SK-N-SH (cell line): Measurements from ENCODE around the gene FAM107A. TPM values are rescaled to one million over a fixed set of nuclear protein-coding genes. Genes with fewer than 3 reads are reported as not detected.

Experiments
- CTCF ChIA-PET: fragments of 300-600, 350-600 bp; formaldehyde crosslinking; extraction: SDS; loops from one replicate; lab custom pipeline; 2021; lab: Yijun Ruan, JAX
- POLR2A ChIA-PET: fragments of 350-600 bp; sonication (Branson Sonifier 250); formaldehyde crosslinking; extraction: SDS; loops from one replicate; lab custom pipeline; 2020; ENCODE audit warnings: antibody characterized with exemption, inconsistent platforms; lab: Yijun Ruan, JAX
- DNase-seq: peaks from one replicate; pipeline ENCODE4 v3.0.0; 2012
- H2AFZ ChIP-seq: fragments of 200-600 bp; sonication (generic); 2 replicates; pipeline ENCODE4 v1.8.1; 2016; ENCODE audit warnings: antibody characterized with exemption, mild to moderate bottlenecking, low read depth
- H3F3A ChIP-seq: fragments of 200-600 bp; sonication (generic); replicated peaks from 2 replicates; pipeline ENCODE3; 2016; ENCODE audit warnings: antibody characterized with exemption, mild to moderate bottlenecking; ENCODE audit not compliant: insufficient read depth
- H3K27ac ChIP-seq, 2 experiments: fragments of 200-500 bp in 1 of 2; fragments of 200-600 bp in 1 of 2; sonication (Bioruptor generic) in 1 of 2; sonication (generic), shearing (Covaris generic) in 1 of 2; 2 replicates each; pipeline versions ENCODE4 v1.5.1 to v1.6.1; 2014 to 2016; ENCODE audit warnings: low read depth in 2 of 2, inconsistent platforms in 1 of 2, low read length in 1 of 2, mild to moderate bottlenecking in 1 of 2, mixed read lengths in 1 of 2
- H3K27me3 ChIP-seq: fragments of 200-600 bp; sonication (generic), shearing (Covaris generic); 2 replicates; pipeline ENCODE4 v1.6.1; 2016; ENCODE audit warnings: mixed run types; ENCODE audit not compliant: insufficient read depth
- H3K36me3 ChIP-seq, 2 experiments: fragments of 200-500 bp in 1 of 2; fragments of 200-600 bp in 1 of 2; sonication (Bioruptor generic) in 1 of 2; sonication (generic) in 1 of 2; replicated peaks in 1 of 2; 2 replicates each; pipeline versions ENCODE3 to v1.5.1; 2014 to 2016; ENCODE audit warnings: low read length in 1 of 2, mild to moderate bottlenecking in 1 of 2; ENCODE audit not compliant: insufficient read depth in 2 of 2, control insufficient read depth in 1 of 2
- H3K4me1 ChIP-seq, 2 experiments: fragments of 200-500 bp in 1 of 2; fragments of 200-600 bp in 1 of 2; sonication (Bioruptor generic) in 1 of 2; sonication (generic), shearing (Covaris generic) in 1 of 2; 2 replicates each; pipeline versions ENCODE4 v1.5.1 to v1.6.1; 2014 to 2016; ENCODE audit warnings: low read depth in 1 of 2, low read length in 1 of 2, mixed run types in 1 of 2; ENCODE audit not compliant: insufficient read depth in 2 of 2, control insufficient read depth in 1 of 2
- H3K4me2 ChIP-seq: fragments of 200-600 bp; sonication (generic), shearing (Covaris generic); 2 replicates; pipeline ENCODE4 v1.6.1; 2017; ENCODE audit warnings: mixed run types
- H3K4me3 ChIP-seq, 2 experiments: fragments of 200-500 bp in 1 of 2; fragments of 200-600 bp in 1 of 2; sonication (Bioruptor generic) in 1 of 2; sonication (generic), shearing (Covaris generic) in 1 of 2; 2 replicates each; pipeline versions ENCODE4 v1.5.1 to v1.8.1; 2014 to 2016; ENCODE audit warnings: low read depth in 2 of 2, inconsistent platforms in 1 of 2, low read length in 1 of 2, mild to moderate bottlenecking in 1 of 2, mixed read lengths in 1 of 2, moderate library complexity in 1 of 2
- H3K79me2 ChIP-seq: fragments of 200-600 bp; sonication (generic); 2 replicates; pipeline ENCODE4 v1.8.1; 2017; ENCODE audit warnings: mild to moderate bottlenecking; ENCODE audit not compliant: insufficient read depth
- H3K9ac ChIP-seq: fragments of 200-600 bp; sonication (generic); 2 replicates; pipeline ENCODE4 v1.6.1; 2017; ENCODE audit warnings: mixed run types
- H3K9me2 ChIP-seq: fragments of 200-600 bp; sonication (generic); 2 replicates; pipeline ENCODE4 v1.6.1; 2017; ENCODE audit warnings: mixed run types
- H3K9me3 ChIP-seq: fragments of 200-600 bp; sonication (generic); 2 replicates; pipeline ENCODE4 v1.6.1; 2017; ENCODE audit warnings: mixed run types, mild to moderate bottlenecking, moderate library complexity
- H4K20me1 ChIP-seq: fragments of 200-600 bp; sonication (generic); 2 replicates; pipeline ENCODE4 v1.6.1; 2017; ENCODE audit warnings: mild to moderate bottlenecking, mixed run types; ENCODE audit not compliant: insufficient read depth
- CHD2 ChIP-seq: fragments of 150-350 bp; IDR thresholded peaks from 2 replicates; pipeline ENCODE4 v1.6.1; 2018; ENCODE audit warnings: low read length; ENCODE audit not compliant: partially characterized antibody
- ELF1 ChIP-seq: IDR thresholded peaks from 2 replicates; pipeline ENCODE4 v1.4.0; 2012
- FOXJ3 ChIP-seq: sonication (generic); formaldehyde crosslinking; IDR thresholded peaks from 2 replicates; pipeline ENCODE4 v1.5.1; 2020; ENCODE audit warnings: mild to moderate bottlenecking, missing genetic modification reagents
- GABPA ChIP-seq: IDR thresholded peaks from 2 replicates; pipeline ENCODE4 v1.4.0; 2012; ENCODE audit warnings: low read depth, mild to moderate bottlenecking
- GATA2 ChIP-seq: sonication (generic); formaldehyde crosslinking; IDR thresholded peaks from 2 replicates; pipeline ENCODE4 v1.5.0; 2020; ENCODE audit warnings: mild to moderate bottlenecking, missing genetic modification reagents
- IRF3 ChIP-seq: fragments of 150-350 bp; IDR thresholded peaks from 2 replicates; pipeline ENCODE4 v1.6.1; 2016; ENCODE audit warnings: mild to moderate bottlenecking, low read depth, low read length
- JUND ChIP-seq: IDR thresholded peaks from 2 replicates; pipeline ENCODE4 v1.4.0; 2012
- MEF2A ChIP-seq: IDR thresholded peaks from 2 replicates; pipeline ENCODE4 v1.4.0; 2012; ENCODE audit warnings: low read depth, borderline replicate concordance
- MXI1 ChIP-seq: IDR thresholded peaks from 2 replicates; pipeline ENCODE4 v1.6.1; 2012; ENCODE audit warnings: mild to moderate bottlenecking, low read depth, low read length, improper control_type of control experiment
- NFIC ChIP-seq: IDR thresholded peaks from 2 replicates; pipeline ENCODE4 v1.4.0; 2012; ENCODE audit warnings: borderline replicate concordance
- PBX3 ChIP-seq: IDR thresholded peaks from 2 replicates; pipeline ENCODE4; 2012
- RAD21 ChIP-seq: IDR thresholded peaks from 2 replicates; pipeline ENCODE4 v1.6.1; 2012; ENCODE audit warnings: mild to moderate bottlenecking, low read length
- RFX5 ChIP-seq: IDR thresholded peaks from 2 replicates; pipeline ENCODE4 v1.6.1; 2012; ENCODE audit warnings: mild to moderate bottlenecking, improper control_type of control experiment, low read length
- RXRA ChIP-seq: IDR thresholded peaks from 2 replicates; pipeline ENCODE4 v1.4.0; 2012; ENCODE audit warnings: low read depth, mild to moderate bottlenecking, borderline replicate concordance
- TCF12 ChIP-seq: IDR thresholded peaks from 2 replicates; pipeline ENCODE4 v1.4.0; 2012
- TEAD4 ChIP-seq: IDR thresholded peaks from 2 replicates; pipeline ENCODE4 v1.4.0; 2012; ENCODE audit warnings: mild to moderate bottlenecking, borderline replicate concordance; ENCODE audit not compliant: insufficient read depth
- YY1 ChIP-seq: IDR thresholded peaks from 2 replicates; pipeline ENCODE4 v1.4.0; 2012; ENCODE audit warnings: low read depth, mild to moderate bottlenecking
- WGBS: methylation state at CpG from one replicate; pipeline ENCODE4 v1.1.6; 2017; ENCODE audit warnings: low lambda C conversion rate; 5-methylcytosine and 5-hydroxymethylcytosine counted together
- polyA plus RNA-seq, 3 experiments: library from polyadenylated mRNA; depleted of rRNA; stranded (reverse); fragments of >200 nt; gene quantifications; 2 replicates each; pipeline ENCODE4 v1.2.3, GENCODE V29; 2012
- TF ChIP-seq, protein P1 (sequence below): fragments of 200-600 bp; sonication (generic); IDR thresholded peaks from 2 replicates; pipeline ENCODE4 v1.6.1; 2017; ENCODE audit warnings: antibody characterized with exemption, mild to moderate bottlenecking, moderate library complexity
- TF ChIP-seq, protein P2 (sequence below): IDR thresholded peaks from 2 replicates; pipeline ENCODE4 v1.4.0; 2012; ENCODE audit warnings: low read depth
- TF ChIP-seq, protein P3 (sequence below): fragments of 150-350 bp; IDR thresholded peaks from 2 replicates; pipeline ENCODE4 v1.6.1; 2017; ENCODE audit warnings: antibody characterized with exemption, low read length, low read depth, borderline replicate concordance

Gene FAM107A
- polyA plus RNA-seq, 1 of the 3 experiments (the other 2 are of a cell fraction) = 0.02 TPM

DNA sequence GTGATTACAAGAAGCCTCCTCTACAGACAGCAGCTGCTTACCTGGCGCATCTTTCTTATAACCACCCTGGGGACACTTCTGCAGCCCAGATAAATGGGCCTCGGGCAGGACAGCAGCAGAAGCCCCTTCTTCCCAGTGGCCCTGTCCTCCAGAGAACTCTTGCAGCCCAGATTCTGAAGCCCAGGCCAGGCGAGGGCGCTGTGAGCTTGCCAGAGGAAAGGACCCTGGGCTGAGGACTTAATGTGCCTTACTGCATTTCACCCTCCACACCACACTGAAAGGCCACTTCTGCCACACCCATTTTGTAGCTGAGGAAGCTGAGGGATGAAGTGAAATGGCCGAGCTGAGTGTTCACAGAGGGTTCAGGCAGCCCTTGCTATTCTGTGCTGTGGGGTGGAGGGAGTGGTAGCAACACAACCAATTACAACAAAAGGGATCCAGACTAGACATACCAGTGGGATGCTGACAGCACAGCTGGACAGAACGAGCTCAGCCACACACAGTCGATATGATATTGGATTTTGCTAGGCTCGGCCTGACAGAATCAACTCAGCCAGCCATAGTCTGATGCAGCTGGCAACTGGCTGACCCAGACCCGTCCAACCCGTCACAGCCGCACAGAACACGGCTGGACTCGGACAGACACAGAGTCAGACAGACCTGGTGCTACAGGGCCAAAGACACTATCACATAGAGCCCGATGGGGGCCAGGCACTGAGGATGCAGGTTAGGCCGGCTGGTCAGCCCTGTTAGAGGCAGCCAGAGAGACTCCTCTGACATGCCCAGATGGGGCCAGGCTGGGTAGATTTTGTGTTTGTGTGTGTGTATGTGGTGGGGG, 47.5 kb downstream of the FAM107A start:
- POLR2A ChIA-PET = no interaction called here
- TF ChIP-seq, protein P1, sequence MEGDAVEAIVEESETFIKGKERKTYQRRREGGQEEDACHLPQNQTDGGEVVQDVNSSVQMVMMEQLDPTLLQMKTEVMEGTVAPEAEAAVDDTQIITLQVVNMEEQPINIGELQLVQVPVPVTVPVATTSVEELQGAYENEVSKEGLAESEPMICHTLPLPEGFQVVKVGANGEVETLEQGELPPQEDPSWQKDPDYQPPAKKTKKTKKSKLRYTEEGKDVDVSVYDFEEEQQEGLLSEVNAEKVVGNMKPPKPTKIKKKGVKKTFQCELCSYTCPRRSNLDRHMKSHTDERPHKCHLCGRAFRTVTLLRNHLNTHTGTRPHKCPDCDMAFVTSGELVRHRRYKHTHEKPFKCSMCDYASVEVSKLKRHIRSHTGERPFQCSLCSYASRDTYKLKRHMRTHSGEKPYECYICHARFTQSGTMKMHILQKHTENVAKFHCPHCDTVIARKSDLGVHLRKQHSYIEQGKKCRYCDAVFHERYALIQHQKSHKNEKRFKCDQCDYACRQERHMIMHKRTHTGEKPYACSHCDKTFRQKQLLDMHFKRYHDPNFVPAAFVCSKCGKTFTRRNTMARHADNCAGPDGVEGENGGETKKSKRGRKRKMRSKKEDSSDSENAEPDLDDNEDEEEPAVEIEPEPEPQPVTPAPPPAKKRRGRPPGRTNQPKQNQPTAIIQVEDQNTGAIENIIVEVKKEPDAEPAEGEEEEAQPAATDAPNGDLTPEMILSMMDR = peak; percentile 32
- no peak for TF ChIP-seq IRF3
- TF ChIP-seq RAD21 = peak; percentile 37
- TF ChIP-seq, all 33 proteins: peak for 2
- peaks cover 19 to 26% of the 10 kb centered on the region in 2 experiments for H3K4me1 ChIP-seq
- no peak overlapping the region for H3K9ac ChIP-seq
- CTCF ChIA-PET = interaction anchor here (0.6 to 12.5 kb wide), 14 partner anchors 10 to 223 kb away, joined by 3 to 99 read pairs (median 4); partner anchors contain the start of genes HTD2, KCTD6 and RPP14
- H2AFZ ChIP-seq = no peak overlapping the region
- H3K4me2 ChIP-seq = no peak overlapping the region
- H3K9me3 ChIP-seq = no peaks in the 10 kb centered on the region
- H3K27me3 ChIP-seq = no peaks in the 10 kb centered on the region
- H3F3A ChIP-seq = peaks cover 4% of the 10 kb centered on the region
- H3K27ac ChIP-seq = peak overlapping the region in 1 of 2 experiments; percentile 76; a peak in 2 of 4 replicates
- no peaks in the 10 kb centered on the region for H4K20me1 ChIP-seq
- H3K4me3 ChIP-seq = peak overlapping the region in 1 of 2 experiments; percentile 37; a peak in 1 of 4 replicates
- H3K79me2 ChIP-seq = no peaks in the 10 kb centered on the region
- H3K36me3 ChIP-seq = no peaks in the 10 kb centered on the region
- WGBS = 70% methylated on average over 4 of the region's 15 CpGs
- H3K9me2 ChIP-seq = no peaks in the 10 kb centered on the region
- no peak for DNase-seq

DNA sequence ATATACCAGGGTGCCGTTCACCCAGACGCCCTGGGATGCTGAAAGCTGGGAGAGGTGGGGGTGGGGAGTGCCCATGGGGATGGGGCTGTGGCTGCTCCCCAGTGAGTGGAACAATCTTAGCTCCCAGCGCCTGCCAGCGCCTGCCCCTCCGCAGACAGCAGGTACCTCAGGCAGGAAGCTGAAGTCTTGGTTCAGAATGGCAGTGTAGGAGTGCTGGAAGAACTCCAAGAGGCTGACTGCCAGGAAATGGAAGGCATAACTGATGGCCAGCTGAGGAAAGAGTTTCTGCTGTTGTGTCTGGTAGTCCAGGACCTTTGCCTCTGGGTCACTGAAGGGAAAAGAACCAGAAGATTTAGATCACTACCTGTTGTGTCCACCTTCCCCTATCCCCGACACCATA, 48.6 kb downstream of the FAM107A start:
- Histone ChIP-seq H3K9me3 (no peaks in the 10 kb centered on the region), H3K4me3 (no peak overlapping the region), H3K4me2 (peak overlapping the region; percentile 72), H4K20me1 (no peaks in the 10 kb centered on the region), H2AFZ (0 out of 2 replicates have a peak overlapping the region, but pooled peaks have one; percentile 60), H3F3A (peaks cover 4% of the 10 kb centered on the region), H3K9me2 (no peaks in the 10 kb centered on the region), H3K36me3 (no peaks in the 10 kb centered on the region), H3K9ac (no peak overlapping the region), H3K27ac (peak overlapping the region in 1 of 2 experiments; percentile 76; a peak in 2 of 4 replicates), H3K4me1 (peaks cover 19 to 26% of the 10 kb centered on the region in 2 experiments), H3K27me3 (no peaks in the 10 kb centered on the region), H3K79me2 (no peaks in the 10 kb centered on the region)
- peak; percentile 63 for DNase-seq
- POLR2A ChIA-PET = interaction anchor here (0.8 kb wide), 1 partner anchor 35 kb away, joined by 4 read pairs; no protein-coding TSS in a partner anchor
- WGBS = 26% methylated on average over 6 of the region's 6 CpGs
- CTCF ChIA-PET = interaction anchor here (1.1 to 12.5 kb wide), 10 partner anchors 9 to 223 kb away, joined by 3 to 99 read pairs (median 6); partner anchors contain the start of genes HTD2, KCTD6 and RPP14
- TF ChIP-seq TEAD4 (no peak), GATA2 (CRISPR knock-in tag) (no peak), JUND (no peak), YY1 (no peak), PBX3 (peak; percentile 62), RXRA (no peak), NFIC (peak; percentile 79; the same call in 1 of the 2 replicates), TCF12 (peak; percentile 32; the same call in 1 of the 2 replicates), ELF1 (no peak), MXI1 (no peak), FOXJ3 (CRISPR knock-in tag) (no peak), MEF2A (no peak), RFX5 (no peak), CHD2 (peak; percentile 28), RAD21 (no peak), GABPA (no peak)
- TF ChIP-seq, protein P2, sequence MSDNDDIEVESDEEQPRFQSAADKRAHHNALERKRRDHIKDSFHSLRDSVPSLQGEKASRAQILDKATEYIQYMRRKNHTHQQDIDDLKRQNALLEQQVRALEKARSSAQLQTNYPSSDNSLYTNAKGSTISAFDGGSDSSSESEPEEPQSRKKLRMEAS = no peak
- TF ChIP-seq, protein P3, sequence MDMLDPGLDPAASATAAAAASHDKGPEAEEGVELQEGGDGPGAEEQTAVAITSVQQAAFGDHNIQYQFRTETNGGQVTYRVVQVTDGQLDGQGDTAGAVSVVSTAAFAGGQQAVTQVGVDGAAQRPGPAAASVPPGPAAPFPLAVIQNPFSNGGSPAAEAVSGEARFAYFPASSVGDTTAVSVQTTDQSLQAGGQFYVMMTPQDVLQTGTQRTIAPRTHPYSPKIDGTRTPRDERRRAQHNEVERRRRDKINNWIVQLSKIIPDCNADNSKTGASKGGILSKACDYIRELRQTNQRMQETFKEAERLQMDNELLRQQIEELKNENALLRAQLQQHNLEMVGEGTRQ = no peak
